ENCODE results near the gene EDAR. TPM values are rescaled to one million over a fixed set of nuclear protein-coding genes. Genes with fewer than 3 reads are reported as not detected.

Gene EDAR
- total RNA-seq, 6 donors from 2014 or later: under 0.01 to 0.13 (median 0.09) TPM; not detected in 3

DNA sequence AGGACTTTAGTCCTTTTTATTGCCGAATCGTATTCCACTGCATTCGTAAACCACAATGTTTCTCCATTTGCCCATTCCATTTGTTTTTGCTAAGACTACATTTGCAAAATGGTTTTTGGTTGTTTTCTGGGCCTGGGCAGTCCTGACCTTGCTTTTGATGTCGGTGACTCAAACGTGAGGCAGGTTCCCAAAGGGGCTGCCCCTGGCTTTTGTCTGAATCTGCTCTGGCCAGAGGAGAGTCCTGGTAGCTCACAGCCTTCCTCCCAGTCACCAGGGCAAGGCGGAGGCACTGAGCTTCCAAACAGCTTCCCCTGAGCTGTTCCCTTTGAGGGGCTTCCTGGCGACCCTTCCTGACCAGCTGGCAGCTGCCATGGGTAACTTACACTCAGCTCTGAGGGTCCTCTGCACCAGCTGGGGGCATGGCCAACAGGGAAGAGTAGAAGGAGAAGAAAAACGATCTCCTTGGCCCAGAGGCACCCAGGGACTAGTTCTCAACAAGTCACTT lies 47.8 kb downstream of the EDAR start:
- Histone ChIP-seq H3K4me3 (no peak overlapping the region), H3K27me3 (no peaks in the 10 kb centered on the region), H3K4me1 (no peaks in the 10 kb centered on the region), H3K9me3 (no peaks in the 10 kb centered on the region), H3K36me3 (no peaks in the 10 kb centered on the region), H3K27ac (no peak overlapping the region)
- DNase-seq (no peak), ATAC-seq (ENCODE audit: low FRiP score in 2 of 2) (no peak)
- no peak for TF ChIP-seq EP300 (IDR thresholded peaks at IDR 0.05)
- TF ChIP-seq, protein P1, sequence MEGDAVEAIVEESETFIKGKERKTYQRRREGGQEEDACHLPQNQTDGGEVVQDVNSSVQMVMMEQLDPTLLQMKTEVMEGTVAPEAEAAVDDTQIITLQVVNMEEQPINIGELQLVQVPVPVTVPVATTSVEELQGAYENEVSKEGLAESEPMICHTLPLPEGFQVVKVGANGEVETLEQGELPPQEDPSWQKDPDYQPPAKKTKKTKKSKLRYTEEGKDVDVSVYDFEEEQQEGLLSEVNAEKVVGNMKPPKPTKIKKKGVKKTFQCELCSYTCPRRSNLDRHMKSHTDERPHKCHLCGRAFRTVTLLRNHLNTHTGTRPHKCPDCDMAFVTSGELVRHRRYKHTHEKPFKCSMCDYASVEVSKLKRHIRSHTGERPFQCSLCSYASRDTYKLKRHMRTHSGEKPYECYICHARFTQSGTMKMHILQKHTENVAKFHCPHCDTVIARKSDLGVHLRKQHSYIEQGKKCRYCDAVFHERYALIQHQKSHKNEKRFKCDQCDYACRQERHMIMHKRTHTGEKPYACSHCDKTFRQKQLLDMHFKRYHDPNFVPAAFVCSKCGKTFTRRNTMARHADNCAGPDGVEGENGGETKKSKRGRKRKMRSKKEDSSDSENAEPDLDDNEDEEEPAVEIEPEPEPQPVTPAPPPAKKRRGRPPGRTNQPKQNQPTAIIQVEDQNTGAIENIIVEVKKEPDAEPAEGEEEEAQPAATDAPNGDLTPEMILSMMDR (IDR thresholded peaks at IDR 0.05): no peak
- no peak for TF ChIP-seq POLR2A (IDR thresholded peaks at IDR 0.05)
- no peak for TF ChIP-seq POLR2AphosphoS5 (IDR thresholded peaks at IDR 0.05)
- WGBS, 2 donors: 80 to 84% methylated on average over 6 to 7 of the region's 8 CpGs

DNA sequence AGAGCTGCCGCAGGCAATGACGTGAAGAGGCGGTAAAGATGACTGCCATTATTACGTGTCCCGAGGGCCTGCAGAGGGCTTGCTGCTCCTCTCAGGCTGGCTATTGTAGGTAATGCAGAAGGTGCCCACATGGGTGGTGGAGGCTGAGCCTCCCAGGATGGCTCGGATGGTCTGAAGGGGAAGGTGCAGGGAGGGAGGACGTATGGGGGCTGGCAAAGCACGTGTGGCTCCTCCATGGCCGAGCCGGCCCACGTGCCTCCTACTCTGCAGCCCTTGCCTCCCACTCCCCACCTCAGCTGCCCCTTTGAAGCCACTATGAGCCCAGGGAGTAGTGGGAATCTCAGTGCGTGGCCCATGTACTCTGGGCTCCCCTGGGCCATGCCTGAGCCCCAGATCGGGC lies 48.9 kb downstream of the EDAR start:
- H3K27me3 ChIP-seq: no peaks in the 10 kb centered on the region
- no peaks in the 10 kb centered on the region for H3K4me1 ChIP-seq
- H3K9me3 ChIP-seq: no peaks in the 10 kb centered on the region
- no peak for ATAC-seq (ENCODE audit: low FRiP score in 2 of 2)
- H3K27ac ChIP-seq: no peak overlapping the region
- TF ChIP-seq POLR2AphosphoS5 (IDR thresholded peaks at IDR 0.05) (no peak), POLR2A (IDR thresholded peaks at IDR 0.05) (no peak), EP300 (IDR thresholded peaks at IDR 0.05) (no peak)
- TF ChIP-seq, protein P1 (IDR thresholded peaks at IDR 0.05): no peak
- 90% methylated on average over 9 to 13 of the region's 13 CpGs for WGBS, 2 donors
- no peak overlapping the region for H3K4me3 ChIP-seq
- no peak for DNase-seq
- no peaks in the 10 kb centered on the region for H3K36me3 ChIP-seq

DNA sequence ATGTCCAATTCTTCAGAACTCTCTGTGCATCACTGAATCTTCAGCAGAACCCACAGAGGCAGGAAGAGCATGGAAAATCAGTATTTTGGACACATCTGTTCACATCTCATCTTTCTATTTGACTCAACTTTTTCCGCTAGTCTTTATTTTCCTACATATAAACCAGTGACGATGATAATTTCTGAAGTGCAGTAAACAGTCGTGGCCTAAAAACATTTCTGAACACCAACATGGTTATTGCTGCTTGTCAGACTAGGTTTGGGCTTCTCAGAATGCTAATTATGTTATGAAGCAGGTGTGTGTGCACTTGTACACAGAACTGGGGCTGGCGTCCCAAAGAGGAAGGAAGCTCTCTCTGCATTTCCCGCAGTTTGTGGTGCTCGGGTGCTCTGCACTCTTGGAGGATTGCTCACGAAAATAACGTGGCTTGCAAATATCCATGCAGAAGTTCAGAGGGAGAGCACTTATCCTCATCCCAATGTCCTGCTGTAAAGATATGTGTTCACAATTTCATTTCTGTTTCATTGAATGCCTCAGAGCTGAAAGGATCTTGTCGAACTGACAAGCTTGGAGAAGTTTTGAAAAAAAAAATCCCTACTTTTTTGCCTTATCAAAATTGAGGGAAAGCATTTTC lies 50.8 kb downstream of the EDAR start:
- no peaks in the 10 kb centered on the region for H3K36me3 ChIP-seq
- WGBS, 2 donors: 33 to 45% methylated on average over 9 of the region's 9 CpGs
- no peaks in the 10 kb centered on the region for H3K4me1 ChIP-seq
- no peak for TF ChIP-seq POLR2AphosphoS5 (IDR thresholded peaks at IDR 0.05)
- TF ChIP-seq EP300 (IDR thresholded peaks at IDR 0.05): no peak
- TF ChIP-seq POLR2A (IDR thresholded peaks at IDR 0.05): no peak
- TF ChIP-seq, protein P1 (IDR thresholded peaks at IDR 0.05): no peak
- H3K27me3 ChIP-seq: no peaks in the 10 kb centered on the region
- H3K4me3 ChIP-seq: no peak overlapping the region
- no peaks in the 10 kb centered on the region for H3K9me3 ChIP-seq
- no peak for DNase-seq
- no peak for ATAC-seq (ENCODE audit: low FRiP score in 2 of 2)
- H3K27ac ChIP-seq: no peak overlapping the region

DNA sequence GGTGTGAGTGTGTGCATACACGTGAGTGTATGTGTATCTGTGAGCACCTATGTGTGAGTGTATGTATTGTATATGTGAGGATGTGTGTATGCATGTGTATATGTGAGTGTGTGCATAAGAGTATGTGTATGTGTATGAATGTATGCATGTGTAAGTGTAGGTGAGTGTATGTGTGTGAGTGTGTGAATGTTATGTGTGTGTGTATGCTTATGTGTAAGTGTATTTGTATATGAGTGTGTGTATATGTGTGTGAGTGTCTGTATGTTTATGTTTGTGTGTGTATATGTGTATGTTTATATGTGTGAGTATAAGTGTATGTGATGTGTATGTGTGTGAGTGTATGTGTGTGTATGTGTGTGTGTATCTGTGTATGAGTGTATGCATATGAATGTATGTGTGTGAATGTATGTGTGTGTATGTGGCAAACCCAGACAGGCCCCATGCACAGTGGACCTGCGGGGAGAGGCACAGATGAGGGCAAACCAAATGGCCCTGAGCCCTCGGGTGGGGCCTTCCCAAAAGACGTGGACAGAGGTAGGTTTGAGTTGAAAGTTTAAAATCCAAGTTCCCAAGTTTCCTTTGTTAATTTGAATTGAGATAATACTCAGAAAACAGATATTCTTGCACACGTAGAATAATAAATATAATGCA lies 51.5 kb downstream of the EDAR start:
- ATAC-seq (ENCODE audit: low FRiP score in 2 of 2) (no peak), DNase-seq (no peak)
- Histone ChIP-seq H3K4me1 (no peaks in the 10 kb centered on the region), H3K36me3 (no peaks in the 10 kb centered on the region), H3K27me3 (no peaks in the 10 kb centered on the region), H3K27ac (no peak overlapping the region), H3K4me3 (no peak overlapping the region), H3K9me3 (no peaks in the 10 kb centered on the region)
- TF ChIP-seq EP300 (IDR thresholded peaks at IDR 0.05) (no peak), POLR2AphosphoS5 (IDR thresholded peaks at IDR 0.05) (no peak), POLR2A (IDR thresholded peaks at IDR 0.05) (no peak)
- TF ChIP-seq, protein P1 (IDR thresholded peaks at IDR 0.05): no peak
- WGBS, 2 donors: 83 to 91% methylated on average over 5 of the region's 5 CpGs

Data from upper lobe of left lung (tissue), 6 donors.